Skin epidermis (tissue), 12 donors: Measurements from ENCODE around the gene IPO8.
"Not testable (repeated sequence)": the region's sequence is repeated elsewhere in the genome, so short reads cannot be mapped to it uniquely, and the experiment has no call there.

ENCODE experiments used
- H3K27ac ChIP-seq, 21 experiments: fragments of 200-600 bp; sonication (generic) in 11 of 21; one replicate each; pipeline ENCODE4 v1.5.0; 2020; ENCODE audit warnings: mild to moderate bottlenecking in 3 of 21, inconsistent platforms in 2 of 21, moderate library complexity in 2 of 21
- H3K4me3 ChIP-seq, 7 experiments: fragments of 200-600 bp; sonication (generic) in 2 of 7; one replicate each; pipeline ENCODE4 v1.5.0; 2020; ENCODE audit warnings: inconsistent platforms in 2 of 7, mild to moderate bottlenecking in 2 of 7, moderate library complexity in 1 of 7

The IPO8 gene

GRCh38 chr12:30692470-30692869, 3.2 kb downstream of the IPO8 start:
- peak overlapping the region in 1 of 21 experiments; percentile 22 for H3K27ac ChIP-seq
- H3K4me3 ChIP-seq = no peak overlapping the region

DNA sequence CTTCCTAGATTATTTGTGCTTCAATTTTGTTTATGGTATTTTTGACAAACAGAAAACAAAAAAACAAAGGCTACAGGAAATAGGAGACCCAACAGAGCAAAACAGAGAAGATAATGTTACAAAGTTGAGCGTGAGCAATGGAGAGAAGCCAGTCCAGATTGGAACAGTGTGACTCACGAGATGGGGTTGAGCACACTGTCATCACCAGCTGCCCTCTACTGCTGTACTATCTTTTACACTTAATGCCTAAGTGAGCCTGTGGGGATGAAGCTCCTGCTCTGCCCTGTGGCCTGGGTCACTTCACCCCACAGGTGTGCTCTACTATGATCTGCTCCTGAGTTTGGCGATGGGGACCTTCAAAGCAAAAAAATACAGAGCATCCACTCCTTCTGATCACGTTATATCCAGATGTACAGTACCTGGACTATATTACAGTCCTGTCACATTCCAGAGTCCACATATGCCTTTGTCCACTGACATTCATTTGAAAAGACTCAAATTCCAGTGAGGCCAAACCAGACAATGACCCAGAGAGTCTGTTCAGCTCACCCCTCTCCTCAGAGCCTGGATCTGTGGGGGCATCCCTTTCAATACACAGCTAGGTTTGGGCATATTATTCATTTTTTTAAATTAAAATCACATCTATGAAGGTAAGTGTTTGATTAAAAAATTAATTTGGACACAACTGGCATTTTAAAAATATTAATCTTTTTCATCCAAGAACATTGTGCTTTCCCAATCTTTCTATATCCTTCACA, 4.4 kb downstream of the IPO8 start:
- Histone ChIP-seq H3K27ac (peak overlapping the region in 1 of 21 experiments; percentile 44), H3K4me3 (no peak overlapping the region)

- H3K27ac ChIP-seq = no peak overlapping the region
- H3K4me3 ChIP-seq = no peak overlapping the region
Measured at GRCh38 chr12:30687265-30687986, 8.2 kb downstream of the IPO8 start.

DNA sequence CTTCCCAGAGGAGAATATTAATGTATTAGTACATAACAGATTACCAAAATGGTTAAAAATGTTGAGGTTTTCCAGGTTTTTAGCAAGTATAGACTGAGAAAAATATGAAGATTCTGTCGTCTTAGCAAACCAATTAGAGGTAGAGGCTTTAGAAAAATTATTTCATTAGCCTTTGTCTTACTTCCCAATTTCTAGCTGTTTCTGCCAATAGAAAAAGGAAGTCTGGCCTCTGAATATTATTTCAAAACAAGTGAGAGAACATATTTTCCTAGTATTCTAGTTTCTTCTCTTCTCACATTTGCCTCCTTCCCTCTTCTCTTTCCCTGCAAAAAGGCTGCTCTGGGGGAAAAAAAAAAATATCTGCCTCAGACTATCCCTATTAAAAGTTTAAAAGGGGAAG, 16.4 kb downstream of the IPO8 start:
- Histone ChIP-seq H3K4me3 (no peak overlapping the region), H3K27ac (no peak overlapping the region)

DNA sequence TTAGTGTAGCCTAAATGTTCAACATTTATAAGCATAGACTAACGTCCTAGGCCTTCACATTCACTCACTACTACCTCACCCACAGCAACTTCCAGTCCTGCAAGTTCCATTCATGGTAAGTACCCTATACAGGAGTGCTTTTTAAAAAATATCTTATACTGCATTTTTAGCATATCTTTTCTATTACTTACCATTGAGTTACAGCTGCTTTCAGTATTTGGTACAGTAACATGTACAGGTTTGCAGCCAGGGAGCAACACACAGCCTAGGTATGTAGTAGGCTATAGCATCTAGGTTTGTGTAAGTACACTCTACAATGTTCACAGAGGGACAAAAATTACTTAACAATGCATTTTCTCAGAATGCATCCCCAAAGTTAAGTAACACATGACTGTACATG, 17.4 kb downstream of the IPO8 start:
- H3K4me3 ChIP-seq = no peak overlapping the region
- H3K27ac ChIP-seq = no peak overlapping the region

DNA sequence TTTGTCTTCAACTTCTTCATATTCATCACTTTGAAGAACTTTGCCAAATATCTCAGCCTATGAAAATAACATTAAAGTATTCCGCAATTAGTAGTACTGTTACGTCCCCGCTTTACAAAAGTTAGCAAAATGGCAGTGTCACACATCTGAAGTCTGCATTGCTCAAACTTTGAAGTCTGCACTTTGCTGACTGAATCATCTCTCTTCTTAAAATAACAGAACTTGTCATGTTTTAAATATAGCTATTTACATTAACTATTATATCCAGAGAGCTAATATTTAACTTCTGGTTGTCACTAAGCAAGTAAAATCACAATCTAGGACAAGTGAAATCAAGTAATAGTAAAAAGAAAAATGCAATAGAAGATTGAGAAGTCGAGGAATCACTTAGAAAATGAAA, 34.5 kb downstream of the IPO8 start:
- Histone ChIP-seq H3K4me3 (no peak overlapping the region), H3K27ac (no peak overlapping the region)

DNA sequence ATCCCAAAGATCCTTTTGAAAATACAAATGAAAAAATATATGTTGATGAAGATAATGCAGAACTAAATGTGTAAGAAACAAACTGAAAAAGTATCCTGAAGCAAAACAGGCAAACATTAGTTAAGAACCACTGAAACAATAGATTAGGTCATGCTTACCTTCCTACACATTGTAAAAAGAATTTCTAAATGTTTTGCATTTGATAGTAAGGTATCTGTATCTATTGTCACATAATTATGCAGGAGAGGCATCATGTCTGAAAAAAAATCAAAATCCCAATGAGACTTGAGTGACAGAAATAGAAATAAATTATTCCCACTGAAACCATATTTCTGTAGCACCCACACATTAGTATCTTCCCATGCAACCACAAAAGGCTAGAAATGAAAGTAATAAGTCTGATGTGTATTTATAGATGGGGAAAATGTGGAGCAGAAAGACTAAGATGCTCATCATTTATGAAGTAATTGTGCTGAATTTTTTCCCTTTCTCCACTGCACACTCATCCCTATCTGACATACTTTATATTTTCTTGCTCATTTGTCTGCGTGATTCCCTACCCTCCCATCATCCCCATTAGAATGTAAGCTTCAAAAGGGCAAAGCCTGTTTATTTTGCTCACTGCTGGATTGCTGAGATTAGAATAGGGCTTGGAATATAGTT, 43.5 kb downstream of the IPO8 start:
- Histone ChIP-seq H3K27ac (no peak overlapping the region), H3K4me3 (no peak overlapping the region)

DNA sequence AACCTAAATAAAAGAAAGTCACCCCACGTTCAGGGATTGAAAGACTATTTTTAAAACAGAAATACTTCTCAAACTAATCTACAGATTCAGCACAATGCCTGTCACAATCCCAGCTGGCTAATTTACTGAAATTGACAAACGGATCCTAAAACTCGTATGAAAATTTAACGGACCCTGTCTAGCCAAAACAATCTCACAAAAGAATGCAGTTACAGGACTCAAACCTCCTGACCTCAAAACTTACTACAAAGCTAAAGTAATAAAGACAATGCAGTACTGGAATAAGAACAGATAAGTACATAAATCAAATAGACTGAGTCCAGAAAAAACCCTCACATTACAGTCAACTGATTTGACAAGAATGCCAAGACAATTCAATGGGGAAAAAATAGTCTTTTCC, 48.8 kb downstream of the IPO8 start:
- H3K27ac ChIP-seq = no peak overlapping the region
- H3K4me3 ChIP-seq = no peak overlapping the region

DNA sequence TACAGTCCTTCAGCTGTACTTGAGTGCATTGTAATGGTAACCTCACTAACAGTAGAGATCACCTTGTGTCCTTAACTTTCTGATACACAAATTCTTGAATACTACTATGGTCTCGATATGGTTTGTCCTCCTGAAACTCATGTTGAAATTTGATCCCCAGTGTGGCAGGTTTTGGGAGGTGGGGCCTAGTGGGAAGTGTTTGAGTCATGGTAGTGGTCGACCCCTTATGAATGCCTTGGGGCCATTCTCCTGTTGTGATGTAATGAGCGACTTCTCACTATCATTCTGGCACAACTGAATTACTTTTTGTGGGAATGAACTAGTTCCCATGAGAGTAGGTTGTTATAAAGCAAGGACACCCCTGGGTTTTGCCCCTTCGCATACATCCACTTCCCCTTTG, 52.3 kb downstream of the IPO8 start:
- H3K4me3 ChIP-seq = no peak overlapping the region
- H3K27ac ChIP-seq = no peak overlapping the region

DNA sequence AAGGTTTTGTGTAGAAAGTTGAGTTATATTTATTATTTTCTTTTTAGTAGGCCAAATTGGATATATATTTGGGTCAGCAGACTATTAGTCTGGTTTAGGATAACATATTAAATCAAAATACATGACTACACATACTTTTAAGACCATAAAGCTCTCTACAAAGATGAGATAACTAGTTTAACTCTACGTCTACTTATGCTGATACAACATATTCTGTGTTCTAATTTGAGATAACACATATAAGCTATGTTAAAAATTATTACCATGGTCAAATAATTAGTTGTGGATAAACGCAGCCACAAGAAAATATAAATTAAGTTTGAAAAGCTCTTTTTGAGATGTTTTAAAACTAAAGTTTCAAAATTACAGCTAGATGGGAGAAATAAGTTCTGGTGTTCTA, 55.3 kb downstream of the IPO8 start:
- H3K27ac ChIP-seq = no peak overlapping the region
- no peak overlapping the region for H3K4me3 ChIP-seq

DNA sequence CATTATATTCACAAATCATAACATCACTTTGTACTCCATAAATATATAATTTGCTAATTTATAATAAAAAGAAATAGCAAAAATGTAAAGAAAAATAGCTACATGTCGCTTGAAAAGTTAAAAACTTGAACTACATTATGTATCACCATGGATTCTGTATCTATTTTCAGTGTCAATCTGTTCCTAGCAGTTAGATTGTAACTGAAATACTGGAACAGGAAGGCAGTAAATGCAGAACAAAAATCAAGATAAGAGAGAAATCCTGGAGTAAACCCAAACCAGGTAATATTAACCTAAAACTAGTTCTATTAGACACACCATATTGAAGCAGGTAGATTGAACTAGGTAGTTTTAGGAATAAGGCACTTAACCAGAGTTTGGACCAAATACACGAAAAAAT, 60.3 kb downstream of the IPO8 start:
- no peak overlapping the region for H3K4me3 ChIP-seq
- no peak overlapping the region for H3K27ac ChIP-seq

DNA sequence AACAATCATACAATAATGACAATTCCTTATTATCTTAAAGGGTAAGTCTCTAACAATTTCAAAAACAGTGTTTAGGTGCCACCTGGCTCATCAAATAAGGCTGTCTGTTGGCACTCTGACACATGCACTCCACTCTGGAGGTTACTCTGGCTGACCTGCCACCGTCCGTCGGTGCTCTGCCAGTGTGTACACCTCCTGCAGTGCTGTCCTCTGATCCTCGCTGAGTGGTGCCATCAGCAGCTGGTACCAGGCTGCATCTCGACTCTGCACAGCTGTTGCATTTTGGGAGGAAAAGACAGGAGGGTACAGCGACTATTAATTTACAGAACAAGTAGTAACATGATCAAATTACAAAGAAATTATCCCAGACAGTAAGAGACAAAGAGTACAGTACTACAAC, 63.9 kb downstream of the IPO8 start:
- no peak overlapping the region for H3K4me3 ChIP-seq
- no peak overlapping the region for H3K27ac ChIP-seq

DNA sequence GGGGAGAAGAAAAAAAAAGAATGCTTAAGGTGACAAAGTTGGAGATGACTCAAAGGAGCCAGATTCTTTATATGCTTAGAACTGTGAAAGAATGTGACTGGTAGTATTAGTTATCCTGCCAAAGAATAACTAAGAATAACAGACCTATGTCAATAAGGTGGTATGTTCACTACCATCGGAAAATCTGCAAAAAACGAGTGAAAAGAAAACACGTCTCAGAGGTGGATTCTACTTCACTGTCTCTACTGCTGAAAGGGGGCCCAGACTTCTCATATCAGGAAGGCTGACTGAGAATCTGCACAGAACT, 64.7 kb downstream of the IPO8 start:
- H3K27ac ChIP-seq = no peak overlapping the region
- no peak overlapping the region for H3K4me3 ChIP-seq

- Histone ChIP-seq H3K27ac (no peak overlapping the region), H3K4me3 (no peak overlapping the region)
Measured at GRCh38 chr12:30630076-30630978, 65.3 kb downstream of the IPO8 start.

GRCh38 chr12:30626847-30627246, 68.8 kb downstream of the IPO8 start:
- H3K4me3 ChIP-seq = no peak overlapping the region
- H3K27ac ChIP-seq = no peak overlapping the region

GRCh38 chr12:30624009-30624408, 71.7 kb downstream of the IPO8 start:
- H3K4me3 ChIP-seq = no peak overlapping the region
- H3K27ac ChIP-seq = no peak overlapping the region

DNA sequence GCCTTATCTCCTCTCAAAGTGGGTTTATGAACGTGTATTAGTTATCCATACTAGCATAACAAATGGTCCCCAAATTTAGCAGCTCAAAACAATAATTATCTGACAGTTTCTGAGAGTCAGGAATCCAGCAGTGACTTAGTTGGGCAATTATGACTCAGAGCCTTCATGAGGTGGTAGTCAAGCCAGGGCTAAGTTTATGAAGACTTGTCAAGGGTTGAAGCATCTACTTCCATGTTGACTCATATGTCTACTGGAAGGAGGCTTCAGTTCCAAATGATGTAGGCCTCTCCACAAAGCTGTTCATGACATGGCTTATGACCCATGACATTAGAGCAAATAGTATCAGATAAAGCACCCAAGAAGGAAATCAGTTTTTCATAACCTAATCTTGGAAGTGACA, 73.2 kb downstream of the IPO8 start:
- no peak overlapping the region for H3K4me3 ChIP-seq
- H3K27ac ChIP-seq = no peak overlapping the region

- H3K4me3 ChIP-seq, H3K27ac ChIP-seq: not testable (repeated sequence)
Measured at GRCh38 chr12:30621663-30622241, 73.9 kb downstream of the IPO8 start.

DNA sequence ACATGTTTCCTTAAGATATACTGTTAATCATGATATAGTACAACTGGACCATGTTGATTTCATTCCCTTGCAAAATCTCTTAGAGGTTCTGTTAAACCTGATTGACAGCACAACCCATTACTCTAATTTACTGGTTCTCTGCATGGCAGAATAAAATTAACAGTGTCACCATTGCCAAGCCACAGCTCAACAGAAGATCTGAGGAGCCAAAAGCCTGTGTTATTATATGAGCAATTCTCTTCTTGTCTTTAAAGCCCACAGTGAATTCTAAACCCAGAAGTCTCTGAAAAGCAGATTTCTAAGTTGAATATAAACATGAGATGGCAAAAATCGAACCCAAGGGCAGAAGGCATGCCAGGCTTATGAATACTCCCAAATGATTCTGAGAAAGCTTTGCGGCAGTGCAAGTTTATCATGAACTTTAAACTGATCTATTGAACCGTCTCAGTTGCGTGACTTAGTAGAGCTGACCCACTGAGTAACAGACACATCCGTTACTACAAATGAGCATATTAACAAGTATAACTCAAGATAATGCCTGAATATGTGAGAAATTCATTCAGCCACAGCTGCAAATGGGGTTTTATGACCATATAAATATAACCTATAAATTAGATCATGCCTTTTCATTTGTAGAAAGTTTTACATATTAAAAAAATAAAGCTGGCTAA, 78.2 kb downstream of the IPO8 start:
- Histone ChIP-seq H3K27ac (no peak overlapping the region), H3K4me3 (no peak overlapping the region)
